Activated CD8-positive, alpha-beta memory T cell treated with anti-CD3 and anti-CD28 coated beads for 4 hours (primary cell): ENCODE results near the gene TNIK.
"Not testable (repeated sequence)": the region's sequence is repeated elsewhere in the genome, so short reads cannot be mapped to it uniquely, and the experiment has no call there.

Source experiments
- DNase-seq, 2 donors: peaks; one replicate each; pipeline ENCODE4 v3.0.0-alpha.2; 2020; ENCODE audit warnings: low read depth in 2 of 2

The TNIK gene

DNA sequence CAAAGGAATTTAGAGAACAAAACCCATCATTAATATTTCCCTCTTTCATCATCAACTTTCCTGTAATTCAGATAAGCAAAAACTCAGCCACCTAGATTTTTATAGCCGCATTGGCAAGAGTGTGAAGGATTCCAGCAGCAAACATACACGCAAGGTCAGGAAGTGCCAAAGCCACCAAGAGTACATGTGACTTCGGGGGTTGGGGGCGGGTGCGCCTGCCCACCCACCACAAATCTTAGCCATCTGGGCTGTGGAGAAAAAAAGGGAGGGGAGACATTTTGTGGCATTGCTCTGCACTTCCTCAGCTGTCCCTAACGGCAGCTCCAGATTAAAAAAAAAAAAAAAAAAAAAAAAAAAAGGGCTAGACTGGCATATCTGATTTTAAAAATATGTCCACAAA, 148.4 kb downstream of the TNIK start:
- DNase-seq = no peak

DNA sequence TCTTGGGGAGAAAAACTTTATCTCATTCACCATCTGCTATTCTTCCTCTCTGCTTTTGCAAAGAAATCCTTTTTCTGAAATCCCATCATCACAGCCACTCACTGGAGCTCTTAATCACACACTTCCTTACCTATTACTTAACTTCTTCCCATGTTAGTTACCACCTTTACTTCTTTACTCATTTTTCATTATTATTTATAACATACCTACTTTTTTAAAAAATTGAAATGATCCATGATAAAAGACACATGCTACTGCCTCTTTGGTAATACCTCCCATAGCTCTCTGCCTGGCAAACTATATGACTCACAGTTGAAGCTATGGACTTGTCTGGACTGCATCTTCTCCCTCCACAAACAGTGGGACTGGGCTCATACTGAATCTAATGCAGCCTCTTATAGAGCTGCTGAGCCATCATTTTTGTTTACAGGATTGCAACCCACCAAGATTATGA, 150.3 kb downstream of the TNIK start:
- no peak for DNase-seq

- no peak for DNase-seq
Observed at GRCh38 chr3:171307988-171308387, 152.2 kb downstream of the TNIK start.

GRCh38 chr3:171307046-171307585, 153.1 kb downstream of the TNIK start:
- no peak for DNase-seq

DNA sequence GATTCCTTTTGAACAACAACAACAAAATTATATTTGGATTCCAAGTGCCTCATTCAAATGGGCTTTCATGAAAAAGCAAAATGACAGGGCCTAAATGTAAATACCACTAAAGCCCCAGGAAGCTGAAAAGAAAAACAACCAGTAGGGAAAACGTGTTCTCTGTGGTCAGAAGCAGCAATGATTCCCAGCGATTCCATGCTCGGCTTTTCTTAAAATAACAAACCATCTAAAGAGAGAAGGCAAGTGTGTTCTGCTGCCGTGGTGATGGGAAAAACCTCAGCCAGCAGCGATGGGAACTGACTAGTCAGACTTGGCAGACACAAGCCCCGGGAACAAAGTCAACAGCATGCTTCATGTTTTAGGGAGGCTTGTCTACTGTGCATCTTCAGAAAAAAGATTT, 153.6 kb downstream of the TNIK start:
- DNase-seq = no peak

- DNase-seq = not testable (repeated sequence)
Observed at GRCh38 chr3:171305823-171306222, 154.4 kb downstream of the TNIK start.

DNA sequence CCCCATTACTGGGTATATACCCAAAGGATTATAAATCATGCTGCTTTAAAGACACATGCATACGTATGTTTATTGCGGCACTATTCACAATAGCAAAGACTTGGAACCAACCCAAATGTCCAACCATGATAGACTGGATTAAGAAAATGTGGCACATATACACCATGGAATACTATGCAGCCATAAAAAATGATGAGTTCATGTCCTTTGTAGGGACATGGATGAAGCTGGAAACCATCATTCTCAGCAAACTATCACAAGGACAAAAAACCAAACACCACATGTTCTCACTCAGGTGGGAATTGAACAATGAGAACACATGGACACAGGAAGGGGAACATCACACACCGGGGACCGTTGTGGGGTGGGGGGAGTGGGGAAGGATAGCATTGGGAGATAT, 155.7 kb downstream of the TNIK start:
- DNase-seq = not testable (repeated sequence)

DNA sequence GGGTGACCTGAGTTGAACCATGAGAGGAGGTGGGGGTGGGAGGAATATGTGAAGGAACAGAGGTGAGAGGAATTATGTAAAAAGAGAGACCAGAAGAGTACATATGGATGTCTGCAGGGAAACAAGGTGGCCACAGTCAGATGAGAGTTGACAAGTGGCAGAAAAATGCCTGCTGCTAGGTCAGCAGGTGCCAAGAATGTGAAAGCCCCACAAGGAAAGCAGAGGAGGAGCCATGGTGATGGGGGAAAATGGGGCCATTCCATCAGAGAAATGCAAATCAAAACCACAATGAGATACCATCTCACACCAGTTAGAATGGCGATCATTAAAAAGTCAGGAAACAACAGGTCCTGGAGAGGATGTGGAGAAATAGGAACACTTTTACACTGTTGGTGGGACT, 156.2 kb downstream of the TNIK start:
- not testable (repeated sequence) for DNase-seq

DNA sequence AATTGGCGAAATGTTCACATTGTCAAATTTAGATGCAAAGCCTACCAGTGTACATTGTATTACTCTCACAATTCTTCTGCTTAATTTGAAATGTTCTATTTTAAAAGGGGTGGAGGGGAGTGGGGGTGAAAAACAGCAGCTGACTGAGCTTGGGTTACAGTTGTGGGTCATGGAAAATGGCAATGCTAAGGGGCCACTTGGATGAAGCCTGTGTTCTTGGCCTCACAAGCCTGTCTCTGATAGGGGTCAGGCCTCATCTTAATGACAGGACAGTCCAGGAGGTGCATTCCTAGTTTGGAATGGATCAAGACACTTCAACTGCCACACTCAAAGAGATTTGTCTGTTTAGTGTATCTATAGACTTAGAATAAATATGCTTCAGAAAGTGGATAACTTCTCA, 158.2 kb downstream of the TNIK start:
- no peak for DNase-seq

- no peak for DNase-seq
Observed at GRCh38 chr3:171301002-171301401, 159.2 kb downstream of the TNIK start.

- DNase-seq = no peak
Observed at GRCh38 chr3:171297951-171298350, 162.3 kb downstream of the TNIK start.

GRCh38 chr3:171297207-171297606, 163.0 kb downstream of the TNIK start:
- DNase-seq = no peak

DNA sequence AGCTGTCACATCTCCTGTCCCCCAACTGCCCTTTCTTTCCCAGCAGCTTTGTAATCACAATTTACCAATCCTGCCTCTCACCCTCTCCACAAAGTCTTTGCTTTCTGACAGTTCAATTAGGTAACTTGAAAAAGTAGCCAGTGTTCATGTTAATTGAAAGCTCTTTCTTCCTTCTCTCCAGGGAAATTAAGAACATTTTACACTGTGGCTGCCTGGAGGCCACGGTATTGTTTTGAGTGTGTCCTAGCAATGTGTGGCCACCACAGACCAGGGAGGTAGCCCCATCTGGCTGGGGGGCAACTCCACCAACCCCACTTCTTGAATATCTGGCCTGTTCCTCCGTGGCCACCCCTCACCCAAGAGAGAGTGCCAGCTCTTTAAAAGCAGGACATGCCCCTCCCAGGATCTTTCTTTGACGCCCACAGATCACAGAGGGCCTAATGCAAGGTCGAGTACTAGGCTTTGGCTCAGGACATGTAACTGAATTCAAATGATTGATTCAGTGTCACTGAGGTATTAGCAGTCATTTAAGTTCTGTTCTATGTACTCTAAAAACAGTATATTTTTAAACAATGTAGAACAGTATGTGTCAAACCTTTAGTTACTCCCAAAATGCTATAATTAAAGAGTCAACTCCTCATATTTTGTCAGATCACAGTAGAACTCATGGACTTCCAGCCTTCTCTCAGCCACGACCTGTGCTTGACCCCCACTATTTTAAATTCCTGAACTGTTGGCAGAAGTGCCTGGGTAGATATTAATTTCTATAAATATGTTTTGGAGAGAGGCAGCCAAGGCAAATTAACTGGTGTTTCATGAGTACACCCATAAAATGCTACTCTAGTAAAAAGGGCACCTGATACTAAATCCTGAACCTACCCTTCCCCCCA, 164.5 kb downstream of the TNIK start:
- DNase-seq = no peak

DNA sequence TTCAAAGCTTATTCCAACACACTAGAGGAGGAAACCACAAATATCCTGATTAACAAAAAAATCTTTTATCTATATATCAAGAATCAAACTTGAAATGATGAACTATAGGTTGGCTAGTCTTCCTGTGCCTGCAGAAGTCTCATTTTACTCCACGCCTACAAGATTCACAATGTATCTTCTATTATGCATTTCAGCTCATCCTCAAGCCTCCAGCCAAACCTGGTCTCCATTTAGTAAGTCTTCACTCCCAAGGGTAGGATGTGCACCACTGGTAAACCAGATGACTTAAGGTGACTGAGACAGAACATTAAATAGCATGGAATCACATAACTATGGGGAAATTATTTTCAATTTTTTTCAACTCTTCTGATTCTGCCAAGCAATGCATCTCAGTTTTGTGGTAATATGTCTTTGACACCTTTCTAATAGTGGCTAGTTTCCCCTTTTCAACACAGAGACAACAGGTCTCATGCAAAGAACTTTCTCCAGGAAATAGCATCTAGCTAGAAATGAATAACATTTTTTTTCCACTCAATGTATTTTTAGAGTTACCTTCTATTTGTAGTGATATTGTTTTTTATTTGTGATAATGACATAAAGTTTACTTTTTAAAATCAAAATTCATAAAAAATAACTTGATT, 166.9 kb downstream of the TNIK start:
- no peak for DNase-seq

DNA sequence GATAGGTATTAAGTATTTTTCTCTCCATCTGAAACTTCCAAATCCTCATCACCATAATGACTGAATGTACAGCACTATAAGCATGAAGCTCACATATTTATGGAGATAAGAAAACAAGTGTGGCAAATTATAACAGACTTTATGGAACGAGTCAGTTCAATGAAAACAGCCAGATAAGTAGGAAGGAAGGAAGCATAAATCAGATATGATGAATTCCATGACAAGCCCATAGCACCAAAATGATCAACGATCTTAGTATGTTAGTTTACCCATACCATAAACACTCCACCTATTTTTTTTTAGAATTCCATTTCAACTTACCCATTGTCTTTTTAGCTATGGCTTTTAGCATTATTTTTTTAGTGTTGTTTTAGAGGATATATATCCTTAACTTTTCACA, 169.5 kb downstream of the TNIK start:
- no peak for DNase-seq

DNA sequence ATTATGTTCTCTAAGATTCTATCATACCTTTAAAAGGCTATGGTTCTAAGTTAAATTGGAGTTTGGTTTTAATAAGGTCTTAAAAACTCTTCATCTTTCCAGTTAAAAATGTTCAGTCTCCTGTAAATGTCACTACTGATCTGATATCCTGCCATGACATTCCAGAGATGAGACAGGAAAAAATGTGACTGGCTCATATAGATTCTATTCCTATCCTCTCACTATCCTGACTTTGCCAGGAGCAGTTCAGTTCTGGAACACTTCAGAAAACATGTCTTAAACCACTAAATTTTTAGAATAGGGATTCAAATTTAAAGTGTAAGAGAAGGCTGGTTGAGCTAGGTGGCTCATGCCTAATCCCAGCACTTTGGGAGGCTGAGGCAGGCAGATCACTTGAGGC, 170.9 kb downstream of the TNIK start:
- no peak for DNase-seq

DNA sequence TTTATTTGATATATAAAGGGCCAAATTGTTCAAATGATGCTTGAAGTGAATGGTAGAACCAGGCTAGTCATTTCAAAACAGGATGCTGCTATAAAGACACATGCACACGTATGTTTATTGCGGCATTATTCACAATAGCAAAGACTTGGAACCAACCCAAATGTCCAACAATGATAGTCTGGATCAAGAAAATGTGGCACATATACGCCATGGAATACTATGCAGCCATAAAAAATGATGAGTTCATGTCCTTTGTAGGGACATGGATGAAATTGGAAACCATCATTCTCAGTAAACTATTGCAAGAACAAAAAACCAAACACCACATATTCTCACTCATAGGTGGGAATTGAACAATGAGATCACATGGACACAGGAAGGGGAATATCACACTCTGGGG, 172.4 kb downstream of the TNIK start:
- not testable (repeated sequence) for DNase-seq

GRCh38 chr3:171286580-171287249, 173.5 kb downstream of the TNIK start:
- no peak for DNase-seq

- no peak for DNase-seq
Observed at GRCh38 chr3:171285287-171285686, 174.9 kb downstream of the TNIK start.

- DNase-seq = no peak
Observed at GRCh38 chr3:171284308-171285075, 175.7 kb downstream of the TNIK start.

DNA sequence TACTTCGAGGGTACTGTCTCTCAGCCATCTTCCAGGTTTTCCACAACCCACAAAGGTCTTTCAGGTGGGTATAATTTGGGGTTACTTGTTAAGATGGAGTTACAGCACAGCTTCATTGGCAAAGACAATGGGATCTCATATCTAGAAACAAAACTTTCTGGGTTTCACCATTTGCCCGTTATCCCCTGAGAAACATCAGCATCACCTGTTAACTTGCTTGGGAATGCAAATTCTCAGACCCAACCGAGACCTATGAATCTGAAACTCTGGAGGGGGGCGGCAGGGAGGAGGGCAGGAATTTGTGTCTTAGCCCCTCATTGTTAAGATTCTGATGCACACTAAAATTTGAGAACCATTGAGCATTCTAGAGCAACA, 176.4 kb downstream of the TNIK start:
- DNase-seq = no peak
